Panc1 (cell line): ENCODE data around the gene GID4. TPM values are rescaled to one million over a fixed set of nuclear protein-coding genes. Genes with fewer than 3 reads are reported as not detected.

Experiments used
- ATAC-seq: fragments of 200-7000 bp; cut with Tn5 transposase; 2 replicates; pipeline ENCODE4 v1.9.1; 2020; ENCODE audit warnings: mild to moderate bottlenecking, moderate library complexity
- BruUV-seq: library from RNA; stranded (reverse); fragments of 400-500 nt; replicated peaks from 2 replicates; lab custom pipeline; 2021; lab: Mats Ljungman, UMichigan
- CTCF ChIA-PET: fragments of 300-600 bp; sonication (Branson Sonifier 250); formaldehyde crosslinking; loops from one replicate; lab custom pipeline; 2022; ENCODE audit warnings: antibody characterized with exemption; lab: Charles Lee
- POLR2A ChIA-PET: fragments of 300-600 bp; sonication (Branson Sonifier 250); formaldehyde crosslinking; loops from one replicate; lab custom pipeline; 2022; ENCODE audit warnings: antibody characterized with exemption; lab: Charles Lee
- DNase-seq: peaks from one replicate; pipeline ENCODE4 v3.0.0-alpha.2; 2010; ENCODE audit warnings: low read depth, low spot score
- H3K27ac ChIP-seq: 2 replicates; pipeline ENCODE4 v1.5.1; 2011; ENCODE audit warnings: mild to moderate bottlenecking, low read length, inconsistent platforms
- H3K27me3 ChIP-seq: fragments of 200-500 bp; sonication (Bioruptor generic); 2 replicates; pipeline ENCODE4 v1.6.0; 2014; ENCODE audit warnings: low read length, inconsistent platforms; ENCODE audit not compliant: control insufficient read depth, insufficient read depth
- H3K36me3 ChIP-seq: fragments of 200-500 bp; sonication (Bioruptor generic); 2 replicates; pipeline ENCODE4 v1.5.1; 2014; ENCODE audit warnings: inconsistent platforms, mild to moderate bottlenecking, low read length, moderate library complexity; ENCODE audit not compliant: control insufficient read depth, insufficient read depth
- H3K4me1 ChIP-seq: 2 replicates; pipeline ENCODE4 v1.5.1; 2011; ENCODE audit warnings: inconsistent platforms, mild to moderate bottlenecking, low read length, moderate library complexity; ENCODE audit not compliant: control insufficient read depth, insufficient read depth
- H3K4me3 ChIP-seq, 2 experiments: 2 replicates each; pipeline ENCODE4 v1.5.1; 2011 to 2012; ENCODE audit warnings: low read depth in 2 of 2, low read length in 2 of 2, mild to moderate bottlenecking in 2 of 2, inconsistent platforms in 1 of 2, moderate library complexity in 1 of 2
- H3K9me3 ChIP-seq: fragments of 200-500 bp; sonication (Bioruptor generic); 2 replicates; pipeline ENCODE4 v1.5.1; 2014; ENCODE audit warnings: low read depth, mild to moderate bottlenecking, inconsistent platforms, low read length, moderate library complexity; ENCODE audit not compliant: control insufficient read depth, insufficient read depth
- POLR2AphosphoS5 ChIP-seq: IDR thresholded peaks from 2 replicates; pipeline ENCODE4 v1.6.1; 2012; ENCODE audit warnings: mild to moderate bottlenecking, low read depth, low read length, moderate library complexity
- SIN3A ChIP-seq: IDR thresholded peaks from 2 replicates; pipeline ENCODE4 v1.6.1; 2012; ENCODE audit warnings: low read depth, mild to moderate bottlenecking, low read length, moderate library complexity, borderline replicate concordance; ENCODE audit not compliant: insufficient read depth
- TCF7L2 ChIP-seq: IDR thresholded peaks from 2 replicates; pipeline ENCODE4 v1.6.1; 2011; ENCODE audit warnings: mild to moderate bottlenecking, low read depth, low read length, inconsistent platforms
- in situ Hi-C: cut with HindIII; loops from 2 replicates; pipeline ENCODE4 v1.10.0; 2016; ENCODE audit warnings: low sequenced_read_pairs, low pct_unique_long_range_greater_than_20kb
- intact Hi-C: fragments of 100-400 bp; cut with micrococcal nuclease; formaldehyde crosslinking; loops from one replicate; pipeline ENCODE4 v1.10.0; 2022; ENCODE audit not compliant: unreplicated experiment
- total RNA-seq: library from RNA; stranded (reverse); gene quantifications from one replicate; pipeline ENCODE4 v1.2.1, GENCODE V29; 2021; ENCODE audit not compliant: unreplicated experiment
- TF ChIP-seq, protein P1 (sequence below): fragments of 450-650 bp; IDR thresholded peaks from 2 replicates; pipeline ENCODE4 v1.5.1; 2017; ENCODE audit warnings: mild to moderate bottlenecking
- TF ChIP-seq, protein P2 (sequence below), 2 experiments: IDR thresholded peaks; 2 replicates each; pipeline ENCODE4 v1.6.1; 2011 to 2012; ENCODE audit warnings: low read depth in 2 of 2, control low read depth in 1 of 2, low read length in 1 of 2, mild to moderate bottlenecking in 1 of 2, moderate library complexity in 1 of 2; ENCODE audit not compliant: insufficient read depth in 1 of 2

Gene GID4
- total RNA-seq, 1 experiment from 2014 or later = 11.1 TPM

DNA sequence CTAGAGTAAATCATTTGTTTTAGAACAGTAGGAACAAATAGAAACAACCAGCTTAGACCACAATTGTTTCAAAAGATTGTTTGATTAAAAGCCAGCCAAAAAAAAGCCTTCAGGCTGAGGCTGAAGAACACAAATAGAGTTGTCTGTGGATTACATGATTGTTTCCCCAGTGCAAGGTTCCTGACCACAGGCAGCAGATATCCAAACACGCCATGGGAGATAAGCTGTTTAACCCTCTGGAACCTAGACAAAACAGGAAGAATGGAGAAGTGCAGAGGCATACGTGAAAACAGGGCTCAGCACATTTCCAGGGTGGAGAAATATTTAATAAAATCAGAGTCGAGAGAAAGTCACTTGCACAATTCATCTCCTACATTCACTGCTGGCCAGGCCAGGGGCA, 21.2 kb upstream of the GID4 start:
- intact Hi-C loops = no loop called here
- BruUV-seq = no TSS peak

DNA sequence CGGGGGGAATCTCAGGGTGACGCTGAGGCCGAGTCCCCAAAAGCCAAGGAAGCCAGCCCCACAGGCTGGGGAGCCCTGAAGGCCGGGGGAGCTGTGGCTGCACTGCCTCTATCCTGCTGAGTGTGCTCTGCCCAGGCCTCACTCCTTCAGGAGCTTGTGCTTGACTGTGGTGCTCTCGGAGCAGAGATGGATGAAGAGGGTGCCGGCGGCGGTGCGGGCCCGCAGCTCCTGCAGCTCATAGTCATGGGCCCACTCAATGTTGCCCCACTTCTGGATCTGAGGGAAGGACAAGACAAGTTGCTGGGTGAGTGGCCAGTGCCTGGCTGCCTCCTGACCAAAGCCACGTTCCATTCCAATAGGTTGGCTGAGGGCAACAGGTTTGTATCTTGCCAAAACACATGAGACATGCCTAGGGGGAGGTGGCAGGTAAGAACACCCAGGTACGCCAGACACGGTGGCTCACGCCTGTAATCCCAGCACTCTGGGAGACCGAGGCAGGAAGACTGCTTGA, 20.7 kb upstream of the GID4 start:
- in situ Hi-C loops (no loop called here), intact Hi-C loops (no loop called here)
- no peak for ATAC-seq
- Histone ChIP-seq H3K4me3 (no peak overlapping the region), H3K27ac (no peak overlapping the region), H3K9me3 (no peaks in the 10 kb centered on the region), H3K4me1 (no peaks in the 10 kb centered on the region), H3K36me3 (no peaks in the 10 kb centered on the region), H3K27me3 (no peaks in the 10 kb centered on the region)
- ChIA-PET CTCF (no interaction called here), POLR2A (no interaction called here)
- no TSS peak for BruUV-seq
- no peak for TF ChIP-seq TCF7L2
- TF ChIP-seq, protein P1, sequence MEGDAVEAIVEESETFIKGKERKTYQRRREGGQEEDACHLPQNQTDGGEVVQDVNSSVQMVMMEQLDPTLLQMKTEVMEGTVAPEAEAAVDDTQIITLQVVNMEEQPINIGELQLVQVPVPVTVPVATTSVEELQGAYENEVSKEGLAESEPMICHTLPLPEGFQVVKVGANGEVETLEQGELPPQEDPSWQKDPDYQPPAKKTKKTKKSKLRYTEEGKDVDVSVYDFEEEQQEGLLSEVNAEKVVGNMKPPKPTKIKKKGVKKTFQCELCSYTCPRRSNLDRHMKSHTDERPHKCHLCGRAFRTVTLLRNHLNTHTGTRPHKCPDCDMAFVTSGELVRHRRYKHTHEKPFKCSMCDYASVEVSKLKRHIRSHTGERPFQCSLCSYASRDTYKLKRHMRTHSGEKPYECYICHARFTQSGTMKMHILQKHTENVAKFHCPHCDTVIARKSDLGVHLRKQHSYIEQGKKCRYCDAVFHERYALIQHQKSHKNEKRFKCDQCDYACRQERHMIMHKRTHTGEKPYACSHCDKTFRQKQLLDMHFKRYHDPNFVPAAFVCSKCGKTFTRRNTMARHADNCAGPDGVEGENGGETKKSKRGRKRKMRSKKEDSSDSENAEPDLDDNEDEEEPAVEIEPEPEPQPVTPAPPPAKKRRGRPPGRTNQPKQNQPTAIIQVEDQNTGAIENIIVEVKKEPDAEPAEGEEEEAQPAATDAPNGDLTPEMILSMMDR = no peak
- TF ChIP-seq POLR2AphosphoS5 = no peak
- TF ChIP-seq, protein P2, sequence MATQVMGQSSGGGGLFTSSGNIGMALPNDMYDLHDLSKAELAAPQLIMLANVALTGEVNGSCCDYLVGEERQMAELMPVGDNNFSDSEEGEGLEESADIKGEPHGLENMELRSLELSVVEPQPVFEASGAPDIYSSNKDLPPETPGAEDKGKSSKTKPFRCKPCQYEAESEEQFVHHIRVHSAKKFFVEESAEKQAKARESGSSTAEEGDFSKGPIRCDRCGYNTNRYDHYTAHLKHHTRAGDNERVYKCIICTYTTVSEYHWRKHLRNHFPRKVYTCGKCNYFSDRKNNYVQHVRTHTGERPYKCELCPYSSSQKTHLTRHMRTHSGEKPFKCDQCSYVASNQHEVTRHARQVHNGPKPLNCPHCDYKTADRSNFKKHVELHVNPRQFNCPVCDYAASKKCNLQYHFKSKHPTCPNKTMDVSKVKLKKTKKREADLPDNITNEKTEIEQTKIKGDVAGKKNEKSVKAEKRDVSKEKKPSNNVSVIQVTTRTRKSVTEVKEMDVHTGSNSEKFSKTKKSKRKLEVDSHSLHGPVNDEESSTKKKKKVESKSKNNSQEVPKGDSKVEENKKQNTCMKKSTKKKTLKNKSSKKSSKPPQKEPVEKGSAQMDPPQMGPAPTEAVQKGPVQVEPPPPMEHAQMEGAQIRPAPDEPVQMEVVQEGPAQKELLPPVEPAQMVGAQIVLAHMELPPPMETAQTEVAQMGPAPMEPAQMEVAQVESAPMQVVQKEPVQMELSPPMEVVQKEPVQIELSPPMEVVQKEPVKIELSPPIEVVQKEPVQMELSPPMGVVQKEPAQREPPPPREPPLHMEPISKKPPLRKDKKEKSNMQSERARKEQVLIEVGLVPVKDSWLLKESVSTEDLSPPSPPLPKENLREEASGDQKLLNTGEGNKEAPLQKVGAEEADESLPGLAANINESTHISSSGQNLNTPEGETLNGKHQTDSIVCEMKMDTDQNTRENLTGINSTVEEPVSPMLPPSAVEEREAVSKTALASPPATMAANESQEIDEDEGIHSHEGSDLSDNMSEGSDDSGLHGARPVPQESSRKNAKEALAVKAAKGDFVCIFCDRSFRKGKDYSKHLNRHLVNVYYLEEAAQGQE (IDR thresholded peaks at IDR 0.05; ENCODE audit: insufficient read depth in 1 of 2, low read depth in 2 of 2, low read length in 1 of 2) = no peak
- no peak for TF ChIP-seq SIN3A
- no peak for DNase-seq

More for the DNA sequence above, 21.2 kb upstream of the GID4 start:
- DNase-seq (no peak), ATAC-seq (no peak)
- in situ Hi-C loops = no loop called here
- TF ChIP-seq, protein P1 = no peak
- TF ChIP-seq SIN3A (no peak), TCF7L2 (no peak), POLR2AphosphoS5 (no peak)
- TF ChIP-seq, protein P2 (IDR thresholded peaks at IDR 0.05; ENCODE audit: insufficient read depth in 1 of 2, low read depth in 2 of 2, low read length in 1 of 2) = no peak
- Histone ChIP-seq H3K4me3 (no peak overlapping the region), H3K36me3 (no peaks in the 10 kb centered on the region), H3K4me1 (no peaks in the 10 kb centered on the region), H3K27me3 (no peaks in the 10 kb centered on the region), H3K9me3 (no peaks in the 10 kb centered on the region), H3K27ac (no peak overlapping the region)
- ChIA-PET POLR2A (no interaction called here), CTCF (no interaction called here)
